Ishikawa (cell line): ENCODE results near the gene DUSP19.

Experiments used
- CEBPB ChIP-seq: IDR thresholded peaks from 2 replicates; pipeline ENCODE4 v1.6.1; 2012
- CREB1 ChIP-seq: IDR thresholded peaks from 2 replicates; pipeline ENCODE4 v1.6.1; 2012; ENCODE audit warnings: low read depth
- EGR1 ChIP-seq: IDR thresholded peaks from 2 replicates; pipeline ENCODE4 v1.6.1; 2012
- EP300 ChIP-seq: IDR thresholded peaks from 2 replicates; pipeline ENCODE4 v1.6.1; 2012; ENCODE audit warnings: borderline replicate concordance
- FOXM1 ChIP-seq: IDR thresholded peaks from 2 replicates; pipeline ENCODE4 v1.6.1; 2012; ENCODE audit warnings: low read depth, borderline replicate concordance
- MAX ChIP-seq: IDR thresholded peaks from 2 replicates; pipeline ENCODE4 v1.6.1; 2012
- NFIC ChIP-seq: IDR thresholded peaks from 2 replicates; pipeline ENCODE4 v1.6.1; 2012
- RAD21 ChIP-seq: IDR thresholded peaks from 2 replicates; pipeline ENCODE4 v1.6.1; 2012; ENCODE audit warnings: low read depth
- TCF12 ChIP-seq: IDR thresholded peaks from 2 replicates; pipeline ENCODE4 v1.6.1; 2012; ENCODE audit warnings: low read depth
- TEAD4 ChIP-seq: IDR thresholded peaks from 2 replicates; pipeline ENCODE4 v1.6.1; 2012
- TF ChIP-seq, protein P1 (sequence below): IDR thresholded peaks from 2 replicates; pipeline ENCODE4 v1.6.1; 2012

- no peak for TF ChIP-seq FOXM1
- TF ChIP-seq NFIC: no peak
- TF ChIP-seq CEBPB: no peak
- TF ChIP-seq TEAD4: no peak
- no peak for TF ChIP-seq MAX
- no peak for TF ChIP-seq RAD21
- TF ChIP-seq CREB1: no peak
- TF ChIP-seq EP300: no peak
- TF ChIP-seq EGR1: no peak
- no peak for TF ChIP-seq TCF12
- TF ChIP-seq, protein P1, sequence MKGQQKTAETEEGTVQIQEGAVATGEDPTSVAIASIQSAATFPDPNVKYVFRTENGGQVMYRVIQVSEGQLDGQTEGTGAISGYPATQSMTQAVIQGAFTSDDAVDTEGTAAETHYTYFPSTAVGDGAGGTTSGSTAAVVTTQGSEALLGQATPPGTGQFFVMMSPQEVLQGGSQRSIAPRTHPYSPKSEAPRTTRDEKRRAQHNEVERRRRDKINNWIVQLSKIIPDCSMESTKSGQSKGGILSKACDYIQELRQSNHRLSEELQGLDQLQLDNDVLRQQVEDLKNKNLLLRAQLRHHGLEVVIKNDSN: no peak
Measured at GRCh38 chr2:183033951-183034350, 44.6 kb upstream of the DUSP19 start.
